ENCODE data around the gene CENPF. TPM values are rescaled to one million over a fixed set of nuclear protein-coding genes. Genes with fewer than 3 reads are reported as not detected.

Gene CENPF
- polyA plus RNA-seq, 2 donors, result 7.0 to 15.9 TPM

- no peak overlapping the region for H3K4me3 ChIP-seq (ENCODE audit: low read depth in 1 of 2, low read length in 2 of 2)
- no peaks in the 10 kb centered on the region for H3K36me3 ChIP-seq (ENCODE audit: control insufficient read depth in 2 of 2, insufficient read depth in 2 of 2, low read length in 1 of 2)
- H3K27me3 ChIP-seq (ENCODE audit: control insufficient read depth in 1 of 2, insufficient read depth in 2 of 2, low read length in 2 of 2), result no peaks in the 10 kb centered on the region
- WGBS, 2 donors, result 34 to 39% methylated on average over 3 of the region's 3 CpGs
- no peak overlapping the region for H3K27ac ChIP-seq (ENCODE audit: low read depth in 2 of 2, low read length in 1 of 2)
- H3K9me3 ChIP-seq (ENCODE audit: control insufficient read depth in 2 of 2, insufficient read depth in 1 of 2, low read depth in 1 of 2, low read length in 1 of 2), result no peaks in the 10 kb centered on the region
- no peaks in the 10 kb centered on the region for H3K4me1 ChIP-seq (ENCODE audit: control insufficient read depth in 2 of 2, insufficient read depth in 2 of 2, low read length in 1 of 2)
Measured at GRCh38 chr1:214685906-214686305, 82.9 kb downstream of the CENPF start.

- Histone ChIP-seq H3K27me3 (ENCODE audit: control insufficient read depth in 1 of 2, insufficient read depth in 2 of 2, low read length in 2 of 2) (no peaks in the 10 kb centered on the region), H3K36me3 (ENCODE audit: control insufficient read depth in 2 of 2, insufficient read depth in 2 of 2, low read length in 1 of 2) (no peaks in the 10 kb centered on the region), H3K4me3 (ENCODE audit: low read depth in 1 of 2, low read length in 2 of 2) (no peak overlapping the region), H3K27ac (ENCODE audit: low read depth in 2 of 2, low read length in 1 of 2) (no peak overlapping the region), H3K9me3 (ENCODE audit: control insufficient read depth in 2 of 2, insufficient read depth in 1 of 2, low read depth in 1 of 2, low read length in 1 of 2) (no peaks in the 10 kb centered on the region), H3K4me1 (ENCODE audit: control insufficient read depth in 2 of 2, insufficient read depth in 2 of 2, low read length in 1 of 2) (no peaks in the 10 kb centered on the region)
- 64 to 71% methylated on average over 5 of the region's 5 CpGs for WGBS, 2 donors
Measured at GRCh38 chr1:214686497-214686896, 83.5 kb downstream of the CENPF start.

DNA sequence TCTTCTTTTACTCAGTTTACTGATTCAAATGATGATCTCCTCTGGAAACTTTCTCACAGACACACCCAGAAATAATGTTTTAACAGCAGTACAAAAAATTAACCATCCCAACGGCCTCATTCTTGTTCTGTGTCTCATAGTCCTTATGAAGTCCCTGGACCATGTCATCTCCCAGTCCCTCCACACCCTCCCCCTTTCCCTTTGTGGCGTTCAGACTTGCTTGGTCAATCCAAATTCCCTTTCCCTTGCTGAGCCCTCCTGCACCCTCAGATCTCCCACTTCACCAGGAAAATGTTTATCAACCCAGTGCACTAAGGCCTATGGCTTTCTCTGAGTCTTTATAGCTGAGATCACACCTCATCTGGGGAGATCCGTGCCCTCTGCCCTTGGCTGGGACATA, 85.9 kb downstream of the CENPF start:
- Histone ChIP-seq H3K4me1 (ENCODE audit: control insufficient read depth in 2 of 2, insufficient read depth in 2 of 2, low read length in 1 of 2) (no peaks in the 10 kb centered on the region), H3K27ac (ENCODE audit: low read depth in 2 of 2, low read length in 1 of 2) (no peak overlapping the region), H3K4me3 (ENCODE audit: low read depth in 1 of 2, low read length in 2 of 2) (no peak overlapping the region), H3K9me3 (ENCODE audit: control insufficient read depth in 2 of 2, insufficient read depth in 1 of 2, low read depth in 1 of 2, low read length in 1 of 2) (no peaks in the 10 kb centered on the region), H3K27me3 (ENCODE audit: control insufficient read depth in 1 of 2, insufficient read depth in 2 of 2, low read length in 2 of 2) (no peaks in the 10 kb centered on the region), H3K36me3 (ENCODE audit: control insufficient read depth in 2 of 2, insufficient read depth in 2 of 2, low read length in 1 of 2) (no peaks in the 10 kb centered on the region)
- WGBS, 2 donors, result 59 to 69% methylated on average over 3 of the region's 3 CpGs

- Histone ChIP-seq H3K36me3 (ENCODE audit: control insufficient read depth in 2 of 2, insufficient read depth in 2 of 2, low read length in 1 of 2) (no peaks in the 10 kb centered on the region), H3K4me3 (ENCODE audit: low read depth in 1 of 2, low read length in 2 of 2) (no peak overlapping the region), H3K4me1 (ENCODE audit: control insufficient read depth in 2 of 2, insufficient read depth in 2 of 2, low read length in 1 of 2) (no peaks in the 10 kb centered on the region), H3K27ac (ENCODE audit: low read depth in 2 of 2, low read length in 1 of 2) (no peak overlapping the region), H3K27me3 (ENCODE audit: control insufficient read depth in 1 of 2, insufficient read depth in 2 of 2, low read length in 2 of 2) (no peaks in the 10 kb centered on the region), H3K9me3 (ENCODE audit: control insufficient read depth in 2 of 2, insufficient read depth in 1 of 2, low read depth in 1 of 2, low read length in 1 of 2) (no peaks in the 10 kb centered on the region)
- WGBS, 2 donors, result 64 to 70% methylated on average over 4 of the region's 4 CpGs
Measured at GRCh38 chr1:214694769-214695168, 91.8 kb downstream of the CENPF start.

- no peaks in the 10 kb centered on the region for H3K9me3 ChIP-seq (ENCODE audit: control insufficient read depth in 2 of 2, insufficient read depth in 1 of 2, low read depth in 1 of 2, low read length in 1 of 2)
- 71 to 77% methylated on average over 1 of the region's 1 CpG for WGBS, 2 donors
- no peaks in the 10 kb centered on the region for H3K27me3 ChIP-seq (ENCODE audit: control insufficient read depth in 1 of 2, insufficient read depth in 2 of 2, low read length in 2 of 2)
- H3K4me1 ChIP-seq (ENCODE audit: control insufficient read depth in 2 of 2, insufficient read depth in 2 of 2, low read length in 1 of 2), result no peaks in the 10 kb centered on the region
- no peak overlapping the region for H3K27ac ChIP-seq (ENCODE audit: low read depth in 2 of 2, low read length in 1 of 2)
- no peaks in the 10 kb centered on the region for H3K36me3 ChIP-seq (ENCODE audit: control insufficient read depth in 2 of 2, insufficient read depth in 2 of 2, low read length in 1 of 2)
- no peak overlapping the region for H3K4me3 ChIP-seq (ENCODE audit: low read depth in 1 of 2, low read length in 2 of 2)
Measured at GRCh38 chr1:214698559-214698958, 95.6 kb downstream of the CENPF start.

DNA sequence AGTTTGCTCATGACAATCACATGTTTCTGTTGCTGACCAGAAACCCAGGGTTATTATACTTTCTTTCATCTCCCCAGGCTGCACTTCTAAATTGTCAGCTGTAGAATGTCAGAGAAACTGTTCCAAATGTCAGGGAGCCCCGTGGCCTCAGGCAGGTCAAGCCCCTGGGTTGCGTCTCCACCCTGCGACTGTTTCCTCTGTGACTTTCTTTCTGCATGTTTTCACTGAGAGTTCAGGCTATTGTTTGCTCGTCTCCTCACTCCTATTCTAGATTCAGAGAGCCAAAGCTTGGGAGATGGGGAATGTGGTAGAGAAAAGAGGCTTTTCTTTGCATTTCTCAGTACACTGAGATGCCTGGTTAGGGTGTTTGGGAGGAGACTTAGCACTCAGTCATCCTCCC, 97.4 kb downstream of the CENPF start:
- H3K9me3 ChIP-seq (ENCODE audit: control insufficient read depth in 2 of 2, insufficient read depth in 1 of 2, low read depth in 1 of 2, low read length in 1 of 2), result no peaks in the 10 kb centered on the region
- H3K27ac ChIP-seq (ENCODE audit: low read depth in 2 of 2, low read length in 1 of 2), result no peak overlapping the region
- H3K27me3 ChIP-seq (ENCODE audit: control insufficient read depth in 1 of 2, insufficient read depth in 2 of 2, low read length in 2 of 2), result no peaks in the 10 kb centered on the region
- H3K4me1 ChIP-seq (ENCODE audit: control insufficient read depth in 2 of 2, insufficient read depth in 2 of 2, low read length in 1 of 2), result no peaks in the 10 kb centered on the region
- 23 to 26% methylated on average over 4 of the region's 4 CpGs for WGBS, 2 donors
- H3K4me3 ChIP-seq (ENCODE audit: low read depth in 1 of 2, low read length in 2 of 2), result no peak overlapping the region
- no peaks in the 10 kb centered on the region for H3K36me3 ChIP-seq (ENCODE audit: control insufficient read depth in 2 of 2, insufficient read depth in 2 of 2, low read length in 1 of 2)

- Histone ChIP-seq H3K4me1 (ENCODE audit: control insufficient read depth in 2 of 2, insufficient read depth in 2 of 2, low read length in 1 of 2) (no peaks in the 10 kb centered on the region), H3K4me3 (ENCODE audit: low read depth in 1 of 2, low read length in 2 of 2) (no peak overlapping the region), H3K27ac (ENCODE audit: low read depth in 2 of 2, low read length in 1 of 2) (no peak overlapping the region), H3K27me3 (ENCODE audit: control insufficient read depth in 1 of 2, insufficient read depth in 2 of 2, low read length in 2 of 2) (no peaks in the 10 kb centered on the region), H3K36me3 (ENCODE audit: control insufficient read depth in 2 of 2, insufficient read depth in 2 of 2, low read length in 1 of 2) (no peaks in the 10 kb centered on the region), H3K9me3 (ENCODE audit: control insufficient read depth in 2 of 2, insufficient read depth in 1 of 2, low read depth in 1 of 2, low read length in 1 of 2) (no peaks in the 10 kb centered on the region)
- 81 to 87% methylated on average over 1 of the region's 1 CpG for WGBS, 2 donors
Measured at GRCh38 chr1:214702556-214702955, 99.6 kb downstream of the CENPF start.

DNA sequence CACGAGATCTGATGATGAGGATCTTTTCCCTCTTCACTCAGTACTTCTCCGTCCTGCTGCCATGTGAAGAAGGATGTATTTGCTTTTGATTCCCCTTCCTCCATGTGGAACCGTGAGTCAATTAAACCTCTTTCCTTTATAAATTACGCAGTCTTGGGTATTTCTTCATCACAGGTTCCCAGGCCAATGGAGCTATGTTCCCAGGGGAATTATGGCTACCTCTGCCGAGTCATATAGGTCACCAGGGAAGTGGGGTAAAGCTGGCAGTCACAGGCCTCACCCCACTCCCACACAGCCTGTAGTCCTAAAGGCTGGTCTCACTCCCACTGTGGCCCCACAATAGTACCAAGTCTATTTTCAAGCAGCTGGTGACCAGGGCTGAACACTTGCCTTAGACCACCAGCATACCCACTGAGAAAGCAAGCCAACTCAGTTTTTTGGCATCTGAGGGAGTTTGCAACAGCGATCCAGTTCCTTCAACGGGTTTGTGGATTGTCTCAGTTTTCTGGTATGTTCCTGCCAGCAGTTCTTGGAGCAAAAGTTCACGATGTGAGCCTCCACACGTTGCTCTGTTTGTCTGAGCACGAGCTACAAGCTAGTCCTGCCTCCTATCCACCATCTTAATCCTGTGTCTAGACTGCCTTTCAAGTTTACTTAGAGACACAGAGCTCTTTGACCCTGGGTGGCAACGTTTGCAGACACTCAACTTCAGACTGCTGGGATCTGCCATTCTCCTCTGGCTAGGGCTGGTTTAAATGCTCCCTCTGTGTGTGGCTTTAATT, 104.5 kb downstream of the CENPF start:
- no peaks in the 10 kb centered on the region for H3K36me3 ChIP-seq (ENCODE audit: control insufficient read depth in 2 of 2, insufficient read depth in 2 of 2, low read length in 1 of 2)
- H3K27ac ChIP-seq (ENCODE audit: low read depth in 2 of 2, low read length in 1 of 2), result no peak overlapping the region
- 64 to 68% methylated on average over 11 of the region's 11 CpGs for WGBS, 2 donors
- H3K27me3 ChIP-seq (ENCODE audit: control insufficient read depth in 1 of 2, insufficient read depth in 2 of 2, low read length in 2 of 2), result no peaks in the 10 kb centered on the region
- no peaks in the 10 kb centered on the region for H3K4me1 ChIP-seq (ENCODE audit: control insufficient read depth in 2 of 2, insufficient read depth in 2 of 2, low read length in 1 of 2)
- H3K4me3 ChIP-seq (ENCODE audit: low read depth in 1 of 2, low read length in 2 of 2), result no peak overlapping the region
- H3K9me3 ChIP-seq (ENCODE audit: control insufficient read depth in 2 of 2, insufficient read depth in 1 of 2, low read depth in 1 of 2, low read length in 1 of 2), result no peaks in the 10 kb centered on the region

- no peaks in the 10 kb centered on the region for H3K4me1 ChIP-seq (ENCODE audit: control insufficient read depth in 2 of 2, insufficient read depth in 2 of 2, low read length in 1 of 2)
- WGBS, 2 donors, result 36 to 56% methylated on average over 1 of the region's 1 CpG
- H3K36me3 ChIP-seq (ENCODE audit: control insufficient read depth in 2 of 2, insufficient read depth in 2 of 2, low read length in 1 of 2), result no peaks in the 10 kb centered on the region
- H3K27me3 ChIP-seq (ENCODE audit: control insufficient read depth in 1 of 2, insufficient read depth in 2 of 2, low read length in 2 of 2), result no peaks in the 10 kb centered on the region
- H3K4me3 ChIP-seq (ENCODE audit: low read depth in 1 of 2, low read length in 2 of 2), result no peak overlapping the region
- no peak overlapping the region for H3K27ac ChIP-seq (ENCODE audit: low read depth in 2 of 2, low read length in 1 of 2)
- H3K9me3 ChIP-seq (ENCODE audit: control insufficient read depth in 2 of 2, insufficient read depth in 1 of 2, low read depth in 1 of 2, low read length in 1 of 2), result no peaks in the 10 kb centered on the region
Measured at GRCh38 chr1:214708321-214708955, 105.4 kb downstream of the CENPF start.

- Histone ChIP-seq H3K36me3 (ENCODE audit: control insufficient read depth in 2 of 2, insufficient read depth in 2 of 2, low read length in 1 of 2) (no peaks in the 10 kb centered on the region), H3K4me1 (ENCODE audit: control insufficient read depth in 2 of 2, insufficient read depth in 2 of 2, low read length in 1 of 2) (no peaks in the 10 kb centered on the region), H3K4me3 (ENCODE audit: low read depth in 1 of 2, low read length in 2 of 2) (no peak overlapping the region), H3K27ac (ENCODE audit: low read depth in 2 of 2, low read length in 1 of 2) (no peak overlapping the region), H3K9me3 (ENCODE audit: control insufficient read depth in 2 of 2, insufficient read depth in 1 of 2, low read depth in 1 of 2, low read length in 1 of 2) (no peaks in the 10 kb centered on the region), H3K27me3 (ENCODE audit: control insufficient read depth in 1 of 2, insufficient read depth in 2 of 2, low read length in 2 of 2) (no peaks in the 10 kb centered on the region)
- 75 to 85% methylated on average over 5 of the region's 5 CpGs for WGBS, 2 donors
Measured at GRCh38 chr1:214709241-214709640, 106.2 kb downstream of the CENPF start.
